ENCODE measurements around the gene LITAFD. TPM values are rescaled to one million over a fixed set of nuclear protein-coding genes. Genes with fewer than 3 reads are reported as not detected.

Gene LITAFD
- total and polyA plus RNA-seq, 9 of the 15 experiments (the other 6 are each of a cell fraction or from before 2014, with no cell fraction given) = not detected

DNA sequence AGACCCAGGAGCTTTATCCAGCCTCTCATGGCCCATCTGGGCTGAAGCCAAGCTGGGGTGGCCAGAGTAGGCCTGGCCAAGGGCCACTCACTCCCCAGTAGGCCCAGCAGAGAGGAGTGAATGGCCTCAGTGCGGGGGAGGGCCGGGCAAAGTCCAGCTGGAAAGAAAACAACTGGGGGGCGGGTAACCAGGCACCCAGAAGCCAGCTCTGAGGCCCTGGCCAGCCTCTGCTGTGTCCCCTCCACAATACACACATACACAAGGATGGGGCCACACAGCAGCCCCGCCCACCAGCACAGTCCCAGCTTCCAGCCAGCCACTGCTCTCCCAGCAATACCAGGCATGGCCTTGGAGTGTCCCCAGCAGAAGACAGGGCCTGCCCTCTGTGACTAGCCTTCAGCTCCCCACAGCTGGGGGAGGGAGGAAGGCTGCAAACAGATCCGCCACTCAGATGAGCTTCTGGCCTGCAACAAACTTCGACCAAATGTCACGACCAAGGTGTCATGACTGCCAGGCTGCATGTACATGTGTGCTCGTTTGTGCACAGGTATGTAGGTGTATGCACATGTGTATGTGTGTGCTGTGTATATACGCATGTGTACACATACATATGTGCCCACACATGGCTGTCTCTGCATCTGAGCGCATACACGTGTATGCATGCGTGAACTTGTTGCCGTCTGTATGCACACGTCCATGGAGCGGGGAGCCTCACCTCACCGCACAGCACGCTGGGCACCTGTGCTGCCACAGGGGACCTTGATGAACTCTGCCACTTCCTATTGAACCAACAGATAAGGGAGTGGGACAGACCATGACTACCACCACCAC, 18.3 kb upstream of the LITAFD start (continued):
- TF ChIP-seq, protein P1, sequence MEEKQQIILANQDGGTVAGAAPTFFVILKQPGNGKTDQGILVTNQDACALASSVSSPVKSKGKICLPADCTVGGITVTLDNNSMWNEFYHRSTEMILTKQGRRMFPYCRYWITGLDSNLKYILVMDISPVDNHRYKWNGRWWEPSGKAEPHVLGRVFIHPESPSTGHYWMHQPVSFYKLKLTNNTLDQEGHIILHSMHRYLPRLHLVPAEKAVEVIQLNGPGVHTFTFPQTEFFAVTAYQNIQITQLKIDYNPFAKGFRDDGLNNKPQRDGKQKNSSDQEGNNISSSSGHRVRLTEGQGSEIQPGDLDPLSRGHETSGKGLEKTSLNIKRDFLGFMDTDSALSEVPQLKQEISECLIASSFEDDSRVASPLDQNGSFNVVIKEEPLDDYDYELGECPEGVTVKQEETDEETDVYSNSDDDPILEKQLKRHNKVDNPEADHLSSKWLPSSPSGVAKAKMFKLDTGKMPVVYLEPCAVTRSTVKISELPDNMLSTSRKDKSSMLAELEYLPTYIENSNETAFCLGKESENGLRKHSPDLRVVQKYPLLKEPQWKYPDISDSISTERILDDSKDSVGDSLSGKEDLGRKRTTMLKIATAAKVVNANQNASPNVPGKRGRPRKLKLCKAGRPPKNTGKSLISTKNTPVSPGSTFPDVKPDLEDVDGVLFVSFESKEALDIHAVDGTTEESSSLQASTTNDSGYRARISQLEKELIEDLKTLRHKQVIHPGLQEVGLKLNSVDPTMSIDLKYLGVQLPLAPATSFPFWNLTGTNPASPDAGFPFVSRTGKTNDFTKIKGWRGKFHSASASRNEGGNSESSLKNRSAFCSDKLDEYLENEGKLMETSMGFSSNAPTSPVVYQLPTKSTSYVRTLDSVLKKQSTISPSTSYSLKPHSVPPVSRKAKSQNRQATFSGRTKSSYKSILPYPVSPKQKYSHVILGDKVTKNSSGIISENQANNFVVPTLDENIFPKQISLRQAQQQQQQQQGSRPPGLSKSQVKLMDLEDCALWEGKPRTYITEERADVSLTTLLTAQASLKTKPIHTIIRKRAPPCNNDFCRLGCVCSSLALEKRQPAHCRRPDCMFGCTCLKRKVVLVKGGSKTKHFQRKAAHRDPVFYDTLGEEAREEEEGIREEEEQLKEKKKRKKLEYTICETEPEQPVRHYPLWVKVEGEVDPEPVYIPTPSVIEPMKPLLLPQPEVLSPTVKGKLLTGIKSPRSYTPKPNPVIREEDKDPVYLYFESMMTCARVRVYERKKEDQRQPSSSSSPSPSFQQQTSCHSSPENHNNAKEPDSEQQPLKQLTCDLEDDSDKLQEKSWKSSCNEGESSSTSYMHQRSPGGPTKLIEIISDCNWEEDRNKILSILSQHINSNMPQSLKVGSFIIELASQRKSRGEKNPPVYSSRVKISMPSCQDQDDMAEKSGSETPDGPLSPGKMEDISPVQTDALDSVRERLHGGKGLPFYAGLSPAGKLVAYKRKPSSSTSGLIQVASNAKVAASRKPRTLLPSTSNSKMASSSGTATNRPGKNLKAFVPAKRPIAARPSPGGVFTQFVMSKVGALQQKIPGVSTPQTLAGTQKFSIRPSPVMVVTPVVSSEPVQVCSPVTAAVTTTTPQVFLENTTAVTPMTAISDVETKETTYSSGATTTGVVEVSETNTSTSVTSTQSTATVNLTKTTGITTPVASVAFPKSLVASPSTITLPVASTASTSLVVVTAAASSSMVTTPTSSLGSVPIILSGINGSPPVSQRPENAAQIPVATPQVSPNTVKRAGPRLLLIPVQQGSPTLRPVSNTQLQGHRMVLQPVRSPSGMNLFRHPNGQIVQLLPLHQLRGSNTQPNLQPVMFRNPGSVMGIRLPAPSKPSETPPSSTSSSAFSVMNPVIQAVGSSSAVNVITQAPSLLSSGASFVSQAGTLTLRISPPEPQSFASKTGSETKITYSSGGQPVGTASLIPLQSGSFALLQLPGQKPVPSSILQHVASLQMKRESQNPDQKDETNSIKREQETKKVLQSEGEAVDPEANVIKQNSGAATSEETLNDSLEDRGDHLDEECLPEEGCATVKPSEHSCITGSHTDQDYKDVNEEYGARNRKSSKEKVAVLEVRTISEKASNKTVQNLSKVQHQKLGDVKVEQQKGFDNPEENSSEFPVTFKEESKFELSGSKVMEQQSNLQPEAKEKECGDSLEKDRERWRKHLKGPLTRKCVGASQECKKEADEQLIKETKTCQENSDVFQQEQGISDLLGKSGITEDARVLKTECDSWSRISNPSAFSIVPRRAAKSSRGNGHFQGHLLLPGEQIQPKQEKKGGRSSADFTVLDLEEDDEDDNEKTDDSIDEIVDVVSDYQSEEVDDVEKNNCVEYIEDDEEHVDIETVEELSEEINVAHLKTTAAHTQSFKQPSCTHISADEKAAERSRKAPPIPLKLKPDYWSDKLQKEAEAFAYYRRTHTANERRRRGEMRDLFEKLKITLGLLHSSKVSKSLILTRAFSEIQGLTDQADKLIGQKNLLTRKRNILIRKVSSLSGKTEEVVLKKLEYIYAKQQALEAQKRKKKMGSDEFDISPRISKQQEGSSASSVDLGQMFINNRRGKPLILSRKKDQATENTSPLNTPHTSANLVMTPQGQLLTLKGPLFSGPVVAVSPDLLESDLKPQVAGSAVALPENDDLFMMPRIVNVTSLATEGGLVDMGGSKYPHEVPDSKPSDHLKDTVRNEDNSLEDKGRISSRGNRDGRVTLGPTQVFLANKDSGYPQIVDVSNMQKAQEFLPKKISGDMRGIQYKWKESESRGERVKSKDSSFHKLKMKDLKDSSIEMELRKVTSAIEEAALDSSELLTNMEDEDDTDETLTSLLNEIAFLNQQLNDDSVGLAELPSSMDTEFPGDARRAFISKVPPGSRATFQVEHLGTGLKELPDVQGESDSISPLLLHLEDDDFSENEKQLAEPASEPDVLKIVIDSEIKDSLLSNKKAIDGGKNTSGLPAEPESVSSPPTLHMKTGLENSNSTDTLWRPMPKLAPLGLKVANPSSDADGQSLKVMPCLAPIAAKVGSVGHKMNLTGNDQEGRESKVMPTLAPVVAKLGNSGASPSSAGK (IDR thresholded peaks at IDR 0.05) = no peak
- TF ChIP-seq MCM5 (IDR thresholded peaks at IDR 0.05; ENCODE audit: low read depth) (no peak), BCL6 (CRISPR knock-in tag; IDR thresholded peaks at IDR 0.05) (no peak), EGR1 (conservative IDR thresholded peaks at IDR 0.05) (peak; percentile 52; the same call in 1 of the 2 replicates), RBBP5 (IDR thresholded peaks at IDR 0.05; ENCODE audit: borderline replicate concordance, insufficient read depth, low read length, poor library complexity, severe bottlenecking) (no peak), GATAD2A (IDR thresholded peaks at IDR 0.05) (no peak), MECOM (CRISPR knock-in tag; IDR thresholded peaks at IDR 0.05) (no peak), NR4A1 (CRISPR knock-in tag; IDR thresholded peaks at IDR 0.05) (no peak), NR4A1 (tag; IDR thresholded peaks at IDR 0.05) (no peak), CC2D1A (IDR thresholded peaks at IDR 0.05) (no peak), NFXL1 (CRISPR knock-in tag; IDR thresholded peaks at IDR 0.05) (no peak), ZNF699 (CRISPR knock-in tag; IDR thresholded peaks at IDR 0.05; ENCODE audit: insufficient replicate concordance) (no peak), CSDE1 (IDR thresholded peaks at IDR 0.05) (no peak), ZNF77 (CRISPR knock-in tag; IDR thresholded peaks at IDR 0.05) (no peak)
- TF ChIP-seq, protein P2, sequence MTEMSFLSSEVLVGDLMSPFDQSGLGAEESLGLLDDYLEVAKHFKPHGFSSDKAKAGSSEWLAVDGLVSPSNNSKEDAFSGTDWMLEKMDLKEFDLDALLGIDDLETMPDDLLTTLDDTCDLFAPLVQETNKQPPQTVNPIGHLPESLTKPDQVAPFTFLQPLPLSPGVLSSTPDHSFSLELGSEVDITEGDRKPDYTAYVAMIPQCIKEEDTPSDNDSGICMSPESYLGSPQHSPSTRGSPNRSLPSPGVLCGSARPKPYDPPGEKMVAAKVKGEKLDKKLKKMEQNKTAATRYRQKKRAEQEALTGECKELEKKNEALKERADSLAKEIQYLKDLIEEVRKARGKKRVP (CRISPR knock-in tag; IDR thresholded peaks at IDR 0.05) = no peak
- TF ChIP-seq, protein P3, sequence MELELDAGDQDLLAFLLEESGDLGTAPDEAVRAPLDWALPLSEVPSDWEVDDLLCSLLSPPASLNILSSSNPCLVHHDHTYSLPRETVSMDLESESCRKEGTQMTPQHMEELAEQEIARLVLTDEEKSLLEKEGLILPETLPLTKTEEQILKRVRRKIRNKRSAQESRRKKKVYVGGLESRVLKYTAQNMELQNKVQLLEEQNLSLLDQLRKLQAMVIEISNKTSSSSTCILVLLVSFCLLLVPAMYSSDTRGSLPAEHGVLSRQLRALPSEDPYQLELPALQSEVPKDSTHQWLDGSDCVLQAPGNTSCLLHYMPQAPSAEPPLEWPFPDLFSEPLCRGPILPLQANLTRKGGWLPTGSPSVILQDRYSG (tag; conservative IDR thresholded peaks at IDR 0.05; ENCODE audit: low read depth) = no peak
